Activated CD8-positive, alpha-beta memory T cell treated with anti-CD3 and anti-CD28 coated beads, Interleukin-2, amount 10 ng/mL, durations not matched to agents 7 days and 5 days (primary cell): Measurements from ENCODE around the gene KIF26A. TPM values are rescaled to one million over a fixed set of nuclear protein-coding genes. Genes with fewer than 3 reads are reported as not detected.

ENCODE experiments used
- ATAC-seq: fragments of 150-1000 bp; cut with Tn5 transposase; one replicate; pipeline ENCODE4 v1.10.0; 2021; ENCODE audit warnings: moderate library complexity
- CTCF ChIA-PET: fragments of 350-600 bp; sonication (Branson Sonifier 250); formaldehyde crosslinking; loops from one replicate; lab custom pipeline; 2021; ENCODE audit warnings: antibody characterized with exemption; lab: Charles Lee
- DNase-seq: peaks from one replicate; pipeline ENCODE4 v3.0.0-alpha.2; 2020
- H3K27ac Mint-ChIP-seq: one replicate; pipeline ENCODE4 v1.8.0; 2021; ENCODE audit warnings: mild to moderate bottlenecking, mixed read lengths
- H3K27me3 Mint-ChIP-seq: one replicate; pipeline ENCODE4 v1.8.0; 2021; ENCODE audit warnings: mixed read lengths
- H3K36me3 Mint-ChIP-seq: one replicate; pipeline ENCODE4 v1.8.0; 2021; ENCODE audit warnings: mild to moderate bottlenecking, mixed read lengths
- H3K4me1 Mint-ChIP-seq: one replicate; pipeline ENCODE4 v1.8.0; 2021; ENCODE audit warnings: mixed read lengths
- H3K4me3 Mint-ChIP-seq: one replicate; pipeline ENCODE4 v1.8.0; 2021; ENCODE audit warnings: mild to moderate bottlenecking, moderate library complexity, mixed read lengths
- H3K9me3 Mint-ChIP-seq: one replicate; pipeline ENCODE4 v1.8.0; 2022; ENCODE audit warnings: low read depth, mixed read lengths
- total RNA-seq, 2 experiments: library from RNA; stranded (reverse); gene quantifications; one replicate each; pipeline ENCODE4 v1.2.3, GENCODE V29; 2021

KIF26A gene
- total RNA-seq, 2 experiments from 2014 or later: 0.21 to 1.1 TPM

GRCh38 chr14:104142946-104143470 lies 4.6 kb downstream of the KIF26A start:
- Mint-ChIP-seq H3K36me3 (no peaks in the 10 kb centered on the region), H3K9me3 (no peaks in the 10 kb centered on the region), H3K27ac (no peak overlapping the region), H3K27me3 (peaks cover 8% of the 10 kb centered on the region), H3K4me3 (no peak overlapping the region), H3K4me1 (no peaks in the 10 kb centered on the region)
- CTCF ChIA-PET: no interaction called here
- ATAC-seq (no peak), DNase-seq (no peak)

DNA sequence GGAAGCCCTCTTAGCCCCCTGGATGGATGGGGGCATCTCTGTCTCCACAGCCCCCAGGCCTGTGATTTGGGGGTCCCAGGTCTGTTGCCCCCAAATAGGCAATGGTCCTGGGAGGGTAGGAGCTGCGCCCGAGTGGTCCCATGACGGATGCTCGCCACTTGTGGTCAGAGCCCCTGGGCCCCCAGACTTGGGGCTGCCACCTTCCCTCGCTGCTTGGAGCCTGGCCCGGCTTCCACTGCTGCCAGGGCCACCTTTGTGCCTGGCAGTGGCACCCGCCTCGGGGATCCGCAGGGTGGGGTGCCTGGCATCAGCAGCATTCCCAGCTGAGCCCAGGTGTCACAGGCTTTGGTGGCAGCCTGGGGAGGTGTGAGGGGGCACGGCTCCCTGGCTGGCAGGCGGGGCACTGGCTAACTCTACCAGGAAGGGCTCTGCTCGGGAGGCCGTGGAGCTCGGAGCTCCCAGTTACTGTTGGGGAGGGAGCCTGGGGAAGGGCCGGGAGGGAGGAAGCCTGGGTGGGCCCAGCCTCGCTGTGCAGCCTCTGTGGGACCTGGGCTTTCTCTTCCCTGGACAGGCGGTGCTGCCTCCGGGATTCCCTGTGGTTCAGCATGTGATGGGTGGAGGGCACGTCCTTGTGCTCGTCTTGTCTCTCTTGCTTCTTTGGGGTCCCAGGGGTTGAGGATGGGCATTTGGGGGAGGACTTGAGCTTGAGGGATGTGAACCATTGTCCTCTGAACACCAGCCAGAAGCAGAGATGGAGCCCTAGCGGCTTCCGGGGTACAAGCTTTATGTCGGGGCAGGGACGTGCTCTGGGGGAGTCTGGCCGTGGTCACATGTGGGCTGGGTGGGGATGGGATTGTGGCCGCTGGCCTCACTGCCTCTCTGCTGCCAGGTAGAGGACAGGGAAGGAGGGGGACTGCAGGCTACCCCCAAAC lies 5.4 kb downstream of the KIF26A start:
- no peak for DNase-seq
- no peaks in the 10 kb centered on the region for H3K4me1 Mint-ChIP-seq
- no peak overlapping the region for H3K27ac Mint-ChIP-seq
- CTCF ChIA-PET: interaction anchor here (0.7 to 1.5 kb wide), 2 partner anchors 66 to 420 kb away, joined by 3 to 4 read pairs; no protein-coding TSS in a partner anchor
- H3K9me3 Mint-ChIP-seq: no peaks in the 10 kb centered on the region
- no peak overlapping the region for H3K4me3 Mint-ChIP-seq
- ATAC-seq: no peak
- no peaks in the 10 kb centered on the region for H3K36me3 Mint-ChIP-seq
- H3K27me3 Mint-ChIP-seq: peaks cover 8% of the 10 kb centered on the region

- Mint-ChIP-seq H3K27me3 (peaks cover 4% of the 10 kb centered on the region), H3K9me3 (no peaks in the 10 kb centered on the region), H3K27ac (no peak overlapping the region), H3K36me3 (no peaks in the 10 kb centered on the region), H3K4me1 (no peaks in the 10 kb centered on the region), H3K4me3 (no peak overlapping the region)
- CTCF ChIA-PET: interaction anchor here (0.7 to 1.5 kb wide), 2 partner anchors 66 to 420 kb away, joined by 3 to 4 read pairs; no protein-coding TSS in a partner anchor
- DNase-seq (no peak), ATAC-seq (no peak)
Measured at GRCh38 chr14:104144453-104144790, 6.0 kb downstream of the KIF26A start.

- ATAC-seq (no peak), DNase-seq (no peak)
- no peaks in the 10 kb centered on the region for H3K9me3 Mint-ChIP-seq
- H3K27me3 Mint-ChIP-seq: peaks cover under 1% of the 10 kb centered on the region
- CTCF ChIA-PET: interaction anchor here (1.5 kb wide), 1 partner anchor 419 kb away, joined by 4 read pairs; no protein-coding TSS in a partner anchor
- H3K4me3 Mint-ChIP-seq: no peak overlapping the region
- H3K36me3 Mint-ChIP-seq: no peaks in the 10 kb centered on the region
- no peaks in the 10 kb centered on the region for H3K4me1 Mint-ChIP-seq
- no peak overlapping the region for H3K27ac Mint-ChIP-seq
Measured at GRCh38 chr14:104144911-104145825, 6.8 kb downstream of the KIF26A start.

DNA sequence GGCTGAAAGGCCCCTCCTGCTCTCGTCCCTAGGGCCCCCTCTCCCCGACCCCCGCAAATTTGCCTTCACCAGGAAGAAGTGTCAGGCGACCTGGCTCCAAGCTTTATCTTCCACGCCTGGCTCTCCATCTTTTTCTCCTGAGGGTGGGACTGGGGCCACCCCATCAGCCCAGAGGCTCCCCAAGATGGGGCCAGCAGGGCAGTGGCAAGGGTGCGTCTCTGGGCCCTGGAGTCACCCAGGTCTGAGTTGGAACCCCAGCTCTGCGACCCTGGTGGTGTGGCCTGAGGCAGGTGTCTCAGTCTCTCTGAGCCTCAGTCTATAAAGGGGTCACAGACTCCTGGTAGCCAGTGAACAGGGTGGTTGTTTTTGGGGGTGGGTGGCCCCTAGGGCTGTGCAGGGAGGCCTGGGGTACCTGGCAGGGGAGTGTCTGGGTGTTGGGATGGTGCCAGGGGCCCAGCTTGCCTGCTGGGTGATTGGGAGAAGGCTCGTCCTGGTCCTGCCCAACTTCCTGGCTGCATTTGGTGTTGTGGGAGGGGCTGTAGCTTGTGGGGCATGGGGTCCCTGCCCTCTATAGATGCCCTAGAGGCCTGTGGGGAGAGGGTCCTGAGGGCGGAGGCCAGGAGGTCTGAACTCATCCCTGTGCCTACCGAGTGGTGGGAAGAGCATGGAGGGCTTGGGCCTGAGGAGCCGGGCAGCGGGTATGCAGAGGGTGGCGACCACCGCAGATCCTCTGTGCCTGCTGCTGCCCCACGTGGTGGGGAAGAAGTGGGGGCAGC lies 7.6 kb downstream of the KIF26A start:
- no peak overlapping the region for H3K27ac Mint-ChIP-seq

DNA sequence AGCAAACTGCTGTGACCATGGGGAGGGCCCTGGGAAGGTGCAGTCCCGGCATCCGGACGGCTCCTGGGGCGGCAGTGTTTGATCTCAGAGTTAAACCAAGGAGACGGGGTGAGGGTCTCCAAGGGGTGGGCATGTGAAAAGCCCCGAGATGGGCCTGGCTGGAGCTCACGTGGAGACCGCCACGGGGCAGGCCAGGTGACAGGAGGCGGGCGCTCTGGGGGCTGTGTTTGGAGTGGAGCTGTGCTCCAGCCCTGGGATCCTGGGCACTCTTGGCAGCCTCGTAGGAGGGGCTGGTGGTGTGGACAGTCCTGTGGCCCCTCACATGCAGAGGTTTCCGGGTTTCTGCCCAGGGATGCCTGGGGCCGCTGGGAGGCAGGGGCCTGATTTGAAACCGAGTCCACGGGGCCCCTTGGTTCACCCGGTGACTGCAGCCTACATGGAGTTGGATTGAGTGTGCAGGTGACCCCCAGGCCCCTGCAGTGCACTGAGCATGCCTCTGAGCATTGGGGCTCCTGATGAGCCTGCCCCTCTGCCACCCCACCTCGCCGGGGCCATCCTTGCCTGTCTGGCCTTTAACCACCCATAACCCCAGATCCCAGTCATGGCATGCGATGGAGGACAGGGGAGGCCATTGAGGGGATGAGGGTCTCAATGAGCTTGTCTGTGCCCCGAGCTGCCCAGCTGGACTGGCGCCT lies 8.4 kb downstream of the KIF26A start:
- no peaks in the 10 kb centered on the region for H3K9me3 Mint-ChIP-seq
- no peaks in the 10 kb centered on the region for H3K36me3 Mint-ChIP-seq
- no peak for ATAC-seq
- no peaks in the 10 kb centered on the region for H3K4me1 Mint-ChIP-seq
- H3K27ac Mint-ChIP-seq: no peak overlapping the region
- no peak for DNase-seq
- H3K4me3 Mint-ChIP-seq: no peak overlapping the region
- no peaks in the 10 kb centered on the region for H3K27me3 Mint-ChIP-seq
- CTCF ChIA-PET: no interaction called here

More for the DNA sequence above, 7.6 kb downstream of the KIF26A start:
- CTCF ChIA-PET: no interaction called here
- no peaks in the 10 kb centered on the region for H3K36me3 Mint-ChIP-seq
- no peaks in the 10 kb centered on the region for H3K27me3 Mint-ChIP-seq
- no peaks in the 10 kb centered on the region for H3K4me1 Mint-ChIP-seq
- no peak for ATAC-seq
- H3K9me3 Mint-ChIP-seq: no peaks in the 10 kb centered on the region
- no peak for DNase-seq
- H3K4me3 Mint-ChIP-seq: no peak overlapping the region

GRCh38 chr14:104147346-104148125 lies 9.1 kb downstream of the KIF26A start:
- CTCF ChIA-PET: no interaction called here
- no peaks in the 10 kb centered on the region for H3K9me3 Mint-ChIP-seq
- no peaks in the 10 kb centered on the region for H3K27me3 Mint-ChIP-seq

GRCh38 chr14:104148433-104149277 lies 10.3 kb downstream of the KIF26A start:
- no peaks in the 10 kb centered on the region for H3K36me3 Mint-ChIP-seq
- no peaks in the 10 kb centered on the region for H3K9me3 Mint-ChIP-seq
- H3K27ac Mint-ChIP-seq: no peak overlapping the region
- CTCF ChIA-PET: no interaction called here
- H3K4me1 Mint-ChIP-seq: no peaks in the 10 kb centered on the region
- H3K27me3 Mint-ChIP-seq: no peaks in the 10 kb centered on the region
- DNase-seq (no peak), ATAC-seq (no peak)
- H3K4me3 Mint-ChIP-seq: no peak overlapping the region

More at GRCh38 chr14:104147346-104148125, 9.1 kb downstream of the KIF26A start:
- Mint-ChIP-seq H3K36me3 (no peaks in the 10 kb centered on the region), H3K4me3 (no peak overlapping the region), H3K4me1 (no peaks in the 10 kb centered on the region), H3K27ac (no peak overlapping the region)
- no peak for ATAC-seq
- no peak for DNase-seq

DNA sequence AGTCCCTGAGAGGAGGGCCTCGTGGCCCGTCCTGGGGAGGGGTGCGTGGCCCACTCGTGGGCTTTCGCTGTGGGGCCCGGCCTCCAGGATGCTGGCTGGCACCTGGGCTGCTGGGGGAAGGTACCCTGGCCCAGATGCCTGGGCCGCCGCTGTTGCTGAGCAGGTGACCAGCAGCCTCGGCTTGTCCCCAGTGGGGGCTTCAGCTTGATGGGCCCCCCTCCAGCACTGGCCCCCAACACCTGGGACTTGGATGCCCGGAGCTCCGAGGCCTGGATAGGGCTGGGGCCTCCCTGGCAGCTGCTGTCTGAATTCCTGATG lies 10.8 kb downstream of the KIF26A start:
- Mint-ChIP-seq H3K9me3 (no peaks in the 10 kb centered on the region), H3K4me3 (no peak overlapping the region), H3K27me3 (no peaks in the 10 kb centered on the region), H3K4me1 (no peaks in the 10 kb centered on the region), H3K36me3 (no peaks in the 10 kb centered on the region), H3K27ac (no peak overlapping the region)
- CTCF ChIA-PET: no interaction called here
- ATAC-seq (no peak), DNase-seq (no peak)

DNA sequence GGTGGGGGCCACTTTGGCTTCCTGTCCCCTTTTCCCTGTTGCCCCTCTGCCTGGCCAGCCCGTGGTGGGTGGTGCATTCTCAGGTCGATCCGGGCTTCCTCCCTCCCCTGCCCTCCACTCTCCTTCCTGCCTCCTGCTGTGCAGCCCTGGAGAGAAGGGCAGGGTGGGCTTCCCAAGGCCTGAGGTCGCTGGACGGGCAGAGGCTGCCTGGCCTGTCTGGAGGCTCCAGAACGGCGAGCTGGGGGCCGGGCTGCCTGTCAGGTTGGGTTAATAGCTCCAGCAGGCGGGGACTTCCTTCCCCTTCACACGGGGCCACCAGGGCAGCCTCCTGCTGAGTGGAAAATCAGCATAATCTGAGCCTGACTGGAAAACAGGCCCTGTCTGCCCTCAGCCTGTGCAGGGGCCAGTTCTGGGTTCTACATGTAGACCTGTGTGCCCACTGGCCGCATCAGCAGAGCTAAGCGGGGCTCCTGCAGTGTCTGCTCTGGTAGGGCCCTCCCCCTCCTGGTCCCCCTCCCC lies 11.3 kb downstream of the KIF26A start:
- Mint-ChIP-seq H3K27ac (no peak overlapping the region), H3K27me3 (no peaks in the 10 kb centered on the region), H3K4me1 (no peaks in the 10 kb centered on the region), H3K36me3 (no peaks in the 10 kb centered on the region), H3K9me3 (no peaks in the 10 kb centered on the region), H3K4me3 (no peak overlapping the region)
- CTCF ChIA-PET: no interaction called here
- ATAC-seq: peak; percentile 53
- no peak for DNase-seq
